ENCODE measurements around the gene SMOC2. TPM values are rescaled to one million over a fixed set of nuclear protein-coding genes. Genes with fewer than 3 reads are reported as not detected.
A peak's percentile ranks its signal among the peaks of the same experiment; 100 is the strongest.

The SMOC2 gene
- total and polyA plus RNA-seq, 8 donors = 7.1 to 18.8 (median 9.5) TPM

DNA sequence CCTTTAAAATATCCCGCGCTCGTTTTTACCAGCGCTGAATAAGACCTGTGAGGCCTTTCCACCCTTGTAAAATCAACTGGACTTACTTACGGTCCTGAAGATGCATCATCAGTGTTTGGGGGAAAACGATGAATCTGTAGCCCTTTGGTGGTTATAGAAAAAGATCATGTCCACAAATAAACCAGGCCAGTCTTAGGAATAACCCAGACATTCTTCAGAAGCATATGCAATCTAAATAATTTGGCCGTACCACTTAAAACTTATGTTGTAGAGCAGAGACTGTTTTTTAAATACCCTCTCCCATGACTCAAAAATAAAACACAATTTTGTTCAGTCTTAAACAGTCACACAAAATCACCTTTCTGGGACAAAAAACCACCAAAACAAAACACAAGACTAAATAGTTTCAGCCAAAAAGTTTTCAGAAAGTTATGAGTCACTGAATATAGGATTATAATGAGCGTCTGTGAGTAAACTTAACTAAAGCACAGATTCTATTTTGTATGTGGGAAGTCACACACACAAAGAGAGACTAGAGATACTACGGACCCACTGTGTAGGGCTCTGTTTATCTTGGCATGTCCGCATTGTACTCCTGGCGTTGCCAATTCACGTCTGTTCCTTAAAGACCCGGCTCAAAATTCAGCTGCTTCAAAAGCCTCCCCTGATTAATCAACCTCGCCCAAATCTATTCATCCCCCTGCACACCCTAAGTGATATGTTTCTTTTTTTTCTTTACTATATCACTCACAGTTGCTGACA, 26.5 kb upstream of the SMOC2 start:
- H3K4me3 ChIP-seq = no peak overlapping the region
- TF ChIP-seq, protein P1, sequence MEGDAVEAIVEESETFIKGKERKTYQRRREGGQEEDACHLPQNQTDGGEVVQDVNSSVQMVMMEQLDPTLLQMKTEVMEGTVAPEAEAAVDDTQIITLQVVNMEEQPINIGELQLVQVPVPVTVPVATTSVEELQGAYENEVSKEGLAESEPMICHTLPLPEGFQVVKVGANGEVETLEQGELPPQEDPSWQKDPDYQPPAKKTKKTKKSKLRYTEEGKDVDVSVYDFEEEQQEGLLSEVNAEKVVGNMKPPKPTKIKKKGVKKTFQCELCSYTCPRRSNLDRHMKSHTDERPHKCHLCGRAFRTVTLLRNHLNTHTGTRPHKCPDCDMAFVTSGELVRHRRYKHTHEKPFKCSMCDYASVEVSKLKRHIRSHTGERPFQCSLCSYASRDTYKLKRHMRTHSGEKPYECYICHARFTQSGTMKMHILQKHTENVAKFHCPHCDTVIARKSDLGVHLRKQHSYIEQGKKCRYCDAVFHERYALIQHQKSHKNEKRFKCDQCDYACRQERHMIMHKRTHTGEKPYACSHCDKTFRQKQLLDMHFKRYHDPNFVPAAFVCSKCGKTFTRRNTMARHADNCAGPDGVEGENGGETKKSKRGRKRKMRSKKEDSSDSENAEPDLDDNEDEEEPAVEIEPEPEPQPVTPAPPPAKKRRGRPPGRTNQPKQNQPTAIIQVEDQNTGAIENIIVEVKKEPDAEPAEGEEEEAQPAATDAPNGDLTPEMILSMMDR (IDR thresholded peaks at IDR 0.05) = no peak
- no peak overlapping the region for H3K27ac ChIP-seq
- H3K36me3 ChIP-seq = no peaks in the 10 kb centered on the region
- peaks cover 0 to 26% of the 10 kb centered on the region in 2 donors for H3K27me3 ChIP-seq
- ATAC-seq = no peak
- DNase-seq = peak in 1 of 4 donors; percentile 48
- H3K4me1 ChIP-seq = peaks cover 0 to 5% of the 10 kb centered on the region in 2 donors
- H3K9me3 ChIP-seq = no peaks in the 10 kb centered on the region
- intact Hi-C loops (cut with DNase I) = no loop called here

DNA sequence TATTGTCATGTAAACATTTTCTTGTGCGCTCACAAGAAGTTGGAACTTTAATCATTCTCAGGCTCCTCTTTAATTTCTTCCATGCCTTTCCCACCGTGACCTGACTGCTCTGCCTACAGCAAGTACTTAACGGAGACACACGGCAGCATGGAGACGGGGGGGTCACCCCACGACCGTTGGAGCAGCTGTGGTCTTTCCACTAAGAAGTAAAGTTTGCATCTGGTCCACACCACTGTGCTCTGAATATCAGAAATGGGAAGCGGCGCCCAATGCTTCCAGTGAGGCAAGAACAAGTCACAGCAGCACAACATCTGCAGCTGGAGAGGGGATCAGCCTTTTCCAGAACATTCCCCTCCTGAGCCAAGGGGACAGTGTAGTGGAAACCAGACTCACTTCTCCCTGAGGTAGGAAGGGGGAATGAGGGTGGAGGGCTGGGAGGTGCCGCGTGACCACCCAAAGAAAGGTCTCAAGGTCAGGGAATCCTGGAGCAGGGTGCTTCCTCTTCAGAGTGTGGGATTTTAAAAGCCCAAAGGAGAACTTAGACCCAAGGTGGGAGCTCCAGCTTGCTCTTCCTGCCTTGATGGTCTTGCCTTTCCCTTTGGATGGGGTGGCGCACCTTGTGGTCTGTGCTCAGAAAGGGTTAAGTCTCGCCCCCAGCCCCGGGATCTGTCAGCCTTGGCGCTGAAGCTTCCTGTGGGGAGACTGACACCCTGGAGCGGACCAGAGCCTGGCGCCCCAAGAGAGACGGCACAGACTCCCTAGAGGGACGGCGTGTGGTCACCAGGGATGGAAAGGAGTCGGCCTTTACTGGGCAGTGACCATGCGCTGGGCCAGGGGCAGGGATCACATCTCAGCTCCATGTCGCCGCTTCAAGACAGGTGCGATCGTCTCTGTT, 25.6 kb upstream of the SMOC2 start:
- intact Hi-C loops (cut with DNase I) = no loop called here
- DNase-seq (peak in 1 of 4 donors; percentile 54), ATAC-seq (no peak)
- H3K9me3 ChIP-seq = no peaks in the 10 kb centered on the region
- H3K27me3 ChIP-seq = peaks cover 0 to 26% of the 10 kb centered on the region in 2 donors
- H3K27ac ChIP-seq = no peak overlapping the region
- TF ChIP-seq, protein P1 (IDR thresholded peaks at IDR 0.05) = no peak
- peaks cover 0 to 5% of the 10 kb centered on the region in 2 donors for H3K4me1 ChIP-seq
- H3K4me3 ChIP-seq = no peak overlapping the region
- no peaks in the 10 kb centered on the region for H3K36me3 ChIP-seq

DNA sequence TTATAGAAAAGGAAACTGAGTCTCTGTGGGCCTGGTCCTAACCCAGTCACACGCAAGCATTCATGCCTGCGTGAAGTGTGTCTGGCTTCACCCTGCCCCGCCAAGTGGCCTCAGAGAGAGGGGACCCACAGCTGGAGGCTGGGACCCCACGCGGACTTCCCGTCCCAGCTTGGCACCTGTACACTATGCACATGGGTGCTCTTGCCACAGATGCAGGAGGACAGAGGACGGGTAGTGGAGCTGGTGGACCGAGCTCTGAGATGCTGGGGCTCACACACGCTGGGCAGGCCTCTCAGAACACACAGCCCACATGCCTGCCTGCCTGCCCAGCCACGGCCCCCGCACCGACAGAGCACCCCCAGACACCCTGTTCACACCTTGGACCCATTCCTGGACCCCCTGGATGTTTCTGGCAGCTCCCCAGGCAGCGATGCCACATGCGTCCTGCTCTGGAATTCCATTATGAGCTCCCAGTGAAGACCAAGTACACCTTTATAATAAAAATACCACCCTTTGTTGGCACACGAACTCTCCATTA, 24.9 kb upstream of the SMOC2 start:
- Histone ChIP-seq H3K27me3 (peaks cover 0 to 26% of the 10 kb centered on the region in 2 donors), H3K9me3 (no peaks in the 10 kb centered on the region), H3K36me3 (no peaks in the 10 kb centered on the region), H3K4me3 (no peak overlapping the region), H3K27ac (no peak overlapping the region), H3K4me1 (peaks cover 0 to 5% of the 10 kb centered on the region in 2 donors)
- DNase-seq (peak in 1 of 4 donors; percentile 58), ATAC-seq (no peak)
- TF ChIP-seq, protein P1 (IDR thresholded peaks at IDR 0.05) = no peak
- intact Hi-C loops (cut with DNase I) = no loop called here

DNA sequence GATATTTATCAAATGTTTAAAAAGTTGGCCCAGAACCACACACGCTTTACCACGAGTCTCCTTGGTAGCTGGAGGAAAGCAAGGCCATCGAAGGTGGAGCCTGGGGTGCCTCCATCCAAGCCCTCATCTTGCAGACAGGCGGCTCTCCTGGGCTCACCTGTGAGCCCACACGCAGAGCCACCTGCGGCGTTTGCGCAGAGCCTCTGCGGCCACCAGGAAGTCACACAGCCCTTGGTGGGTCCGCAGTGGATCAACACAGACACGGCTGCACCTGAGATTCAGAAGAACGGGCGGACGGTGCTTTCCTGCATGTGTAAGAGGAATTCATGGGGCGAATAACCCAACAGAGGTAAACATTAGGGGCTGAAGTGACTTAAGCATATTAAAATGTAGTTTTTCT, 24.5 kb upstream of the SMOC2 start:
- Histone ChIP-seq H3K4me3 (no peak overlapping the region), H3K4me1 (peaks cover 0 to 5% of the 10 kb centered on the region in 2 donors), H3K27me3 (peaks cover 0 to 26% of the 10 kb centered on the region in 2 donors), H3K36me3 (no peaks in the 10 kb centered on the region), H3K9me3 (no peaks in the 10 kb centered on the region), H3K27ac (no peak overlapping the region)
- ATAC-seq (no peak), DNase-seq (no peak)
- TF ChIP-seq, protein P1 (IDR thresholded peaks at IDR 0.05) = no peak
- intact Hi-C loops (cut with DNase I) = no loop called here

DNA sequence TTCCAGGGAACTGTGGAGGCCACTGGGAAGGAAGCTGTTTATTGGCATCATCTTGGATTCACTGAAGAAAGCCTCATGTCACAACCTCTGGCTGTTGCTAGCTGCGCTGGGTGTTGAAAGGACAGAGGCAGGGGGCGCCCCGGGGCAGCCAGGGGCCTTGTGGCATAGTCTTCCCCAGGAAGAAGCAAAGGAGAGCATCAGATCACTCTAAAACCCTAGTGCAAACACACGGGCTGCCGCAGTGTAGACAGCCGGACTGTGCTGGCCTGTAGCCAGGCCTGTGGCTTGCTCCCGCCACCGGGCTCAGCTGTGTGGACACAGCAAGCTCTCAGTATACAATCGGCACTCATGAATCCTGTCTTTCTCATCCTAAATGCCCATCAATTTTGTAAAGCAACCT, 23.8 kb upstream of the SMOC2 start:
- no peak overlapping the region for H3K27ac ChIP-seq
- DNase-seq = peak in 1 of 4 donors; percentile 65
- no peak for ATAC-seq

More for the DNA sequence above, 23.8 kb upstream of the SMOC2 start:
- Histone ChIP-seq H3K4me1 (peaks cover 0 to 5% of the 10 kb centered on the region in 2 donors), H3K4me3 (no peak overlapping the region), H3K36me3 (no peaks in the 10 kb centered on the region), H3K9me3 (no peaks in the 10 kb centered on the region), H3K27me3 (peaks cover 0 to 26% of the 10 kb centered on the region in 2 donors)
- intact Hi-C loops (cut with DNase I) = no loop called here
- TF ChIP-seq, protein P1 (IDR thresholded peaks at IDR 0.05) = no peak
